ENCODE data around the gene NFE2L1.
A peak's percentile ranks its signal among the peaks of the same experiment; 100 is the strongest.
"Not testable (repeated sequence)": the region's sequence is repeated elsewhere in the genome, so short reads cannot be mapped to it uniquely, and the experiment has no call there.

NFE2L1 gene

GRCh38 chr17:48070195-48070594 lies 22.0 kb downstream of the NFE2L1 start:
- DNase-seq = no peak

- DNase-seq = no peak
Observed at GRCh38 chr17:48071654-48072053, 23.5 kb downstream of the NFE2L1 start.

- not testable (repeated sequence) for DNase-seq
Observed at GRCh38 chr17:48072811-48073210, 24.7 kb downstream of the NFE2L1 start.

- not testable (repeated sequence) for DNase-seq
Observed at GRCh38 chr17:48073566-48074094, 25.5 kb downstream of the NFE2L1 start.

- DNase-seq = peak; percentile 81
Observed at GRCh38 chr17:48074322-48075081, 26.3 kb downstream of the NFE2L1 start.

- not testable (repeated sequence) for DNase-seq
Observed at GRCh38 chr17:48077152-48077551, 29.0 kb downstream of the NFE2L1 start.

GRCh38 chr17:48081858-48082257 lies 33.7 kb downstream of the NFE2L1 start:
- DNase-seq = no peak

GRCh38 chr17:48084932-48085331 lies 36.8 kb downstream of the NFE2L1 start:
- DNase-seq = no peak

GRCh38 chr17:48093341-48094045 lies 45.3 kb downstream of the NFE2L1 start:
- DNase-seq = no peak

- no peak for DNase-seq
Observed at GRCh38 chr17:48095611-48096010, 47.5 kb downstream of the NFE2L1 start.

- DNase-seq = no peak
Observed at GRCh38 chr17:48100160-48100559, 52.0 kb downstream of the NFE2L1 start.

- DNase-seq = peak; percentile 83
Observed at GRCh38 chr17:48100591-48101011, 52.4 kb downstream of the NFE2L1 start.

GRCh38 chr17:48101012-48101720 lies 53.0 kb downstream of the NFE2L1 start, which contains the start of gene CBX1:
CBX1 (minus strand) TSS chr17:48101478; CDS start chr17:48077004, 24,474 bp downstream.
- peak; percentile 98 for DNase-seq

GRCh38 chr17:48102043-48102750 lies 54.0 kb downstream of the NFE2L1 start:
- DNase-seq = no peak

- no peak for DNase-seq
Observed at GRCh38 chr17:48102798-48103715, 54.9 kb downstream of the NFE2L1 start.

- no peak for DNase-seq
Observed at GRCh38 chr17:48104440-48104839, 56.3 kb downstream of the NFE2L1 start.

GRCh38 chr17:48106802-48107136 lies 58.6 kb downstream of the NFE2L1 start:
- peak; percentile 53 for DNase-seq

- peak; percentile 95 for DNase-seq
Observed at GRCh38 chr17:48107137-48108055, 59.2 kb downstream of the NFE2L1 start, which contains the start of gene SNX11. SNX11 (plus strand) TSS chr17:48107766; CDS start chr17:48112044, 4,278 bp downstream.

GRCh38 chr17:48110761-48111160 lies 62.6 kb downstream of the NFE2L1 start:
- peak; percentile 80 for DNase-seq
